Measurements from ENCODE around the gene DGKA.

DGKA gene

DNA sequence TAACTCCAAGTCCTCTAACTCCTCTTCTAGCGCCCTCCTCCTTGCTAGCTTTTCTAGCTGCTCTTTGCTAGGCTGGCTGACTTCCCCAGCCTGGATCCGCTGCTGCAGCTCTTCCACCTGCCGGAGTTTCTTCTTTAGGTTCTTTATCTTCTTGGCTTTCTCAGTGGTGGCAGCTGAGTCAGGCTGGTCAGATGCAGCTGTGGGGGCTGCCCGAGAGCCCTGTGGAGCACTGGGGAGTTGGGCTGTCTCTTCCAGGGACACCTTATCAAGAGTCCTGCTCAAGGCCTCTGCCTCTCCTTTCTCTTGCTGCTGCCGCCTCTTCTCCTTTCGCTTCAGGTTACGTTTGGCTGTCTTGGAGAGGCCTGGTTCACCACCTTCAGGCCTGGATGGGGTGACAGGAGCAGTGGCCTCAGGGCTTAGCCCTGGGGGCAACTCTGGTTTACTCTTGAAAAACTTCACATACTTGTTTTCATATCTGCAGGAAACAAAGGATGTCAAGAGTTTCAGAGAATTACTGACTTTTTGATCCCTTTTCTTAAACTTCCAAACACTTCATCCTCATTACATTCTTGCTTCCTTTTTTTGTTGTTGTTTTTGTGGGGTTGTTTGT lies 29.0 kb upstream of the DGKA start:
- H3K4me3 ChIP-seq (replicated peaks; ENCODE audit: insufficient read depth, low read length): no peak overlapping the region
- TF ChIP-seq, protein P1, sequence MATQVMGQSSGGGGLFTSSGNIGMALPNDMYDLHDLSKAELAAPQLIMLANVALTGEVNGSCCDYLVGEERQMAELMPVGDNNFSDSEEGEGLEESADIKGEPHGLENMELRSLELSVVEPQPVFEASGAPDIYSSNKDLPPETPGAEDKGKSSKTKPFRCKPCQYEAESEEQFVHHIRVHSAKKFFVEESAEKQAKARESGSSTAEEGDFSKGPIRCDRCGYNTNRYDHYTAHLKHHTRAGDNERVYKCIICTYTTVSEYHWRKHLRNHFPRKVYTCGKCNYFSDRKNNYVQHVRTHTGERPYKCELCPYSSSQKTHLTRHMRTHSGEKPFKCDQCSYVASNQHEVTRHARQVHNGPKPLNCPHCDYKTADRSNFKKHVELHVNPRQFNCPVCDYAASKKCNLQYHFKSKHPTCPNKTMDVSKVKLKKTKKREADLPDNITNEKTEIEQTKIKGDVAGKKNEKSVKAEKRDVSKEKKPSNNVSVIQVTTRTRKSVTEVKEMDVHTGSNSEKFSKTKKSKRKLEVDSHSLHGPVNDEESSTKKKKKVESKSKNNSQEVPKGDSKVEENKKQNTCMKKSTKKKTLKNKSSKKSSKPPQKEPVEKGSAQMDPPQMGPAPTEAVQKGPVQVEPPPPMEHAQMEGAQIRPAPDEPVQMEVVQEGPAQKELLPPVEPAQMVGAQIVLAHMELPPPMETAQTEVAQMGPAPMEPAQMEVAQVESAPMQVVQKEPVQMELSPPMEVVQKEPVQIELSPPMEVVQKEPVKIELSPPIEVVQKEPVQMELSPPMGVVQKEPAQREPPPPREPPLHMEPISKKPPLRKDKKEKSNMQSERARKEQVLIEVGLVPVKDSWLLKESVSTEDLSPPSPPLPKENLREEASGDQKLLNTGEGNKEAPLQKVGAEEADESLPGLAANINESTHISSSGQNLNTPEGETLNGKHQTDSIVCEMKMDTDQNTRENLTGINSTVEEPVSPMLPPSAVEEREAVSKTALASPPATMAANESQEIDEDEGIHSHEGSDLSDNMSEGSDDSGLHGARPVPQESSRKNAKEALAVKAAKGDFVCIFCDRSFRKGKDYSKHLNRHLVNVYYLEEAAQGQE (IDR thresholded peaks at IDR 0.05; ENCODE audit: insufficient replicate concordance, low read depth): no peak
- no peak for TF ChIP-seq POLR2AphosphoS5 (IDR thresholded peaks at IDR 0.05; ENCODE audit: low read depth)
- TF ChIP-seq SPI1 (IDR thresholded peaks at IDR 0.05; ENCODE audit: borderline replicate concordance, low read depth): no peak
- no peak for TF ChIP-seq GABPA (IDR thresholded peaks at IDR 0.05; ENCODE audit: low read depth)
- TF ChIP-seq CTCF (IDR thresholded peaks at IDR 0.05; ENCODE audit: insufficient read depth, low read length): no peak
- no peak overlapping the region for H3K27ac ChIP-seq (replicated peaks)
- no peak for DNase-seq (ENCODE audit: low read depth in 1 of 2, low spot score in 1 of 2)
- H3K27me3 ChIP-seq (ENCODE audit: insufficient read depth, poor library complexity, severe bottlenecking): no peaks in the 10 kb centered on the region

DNA sequence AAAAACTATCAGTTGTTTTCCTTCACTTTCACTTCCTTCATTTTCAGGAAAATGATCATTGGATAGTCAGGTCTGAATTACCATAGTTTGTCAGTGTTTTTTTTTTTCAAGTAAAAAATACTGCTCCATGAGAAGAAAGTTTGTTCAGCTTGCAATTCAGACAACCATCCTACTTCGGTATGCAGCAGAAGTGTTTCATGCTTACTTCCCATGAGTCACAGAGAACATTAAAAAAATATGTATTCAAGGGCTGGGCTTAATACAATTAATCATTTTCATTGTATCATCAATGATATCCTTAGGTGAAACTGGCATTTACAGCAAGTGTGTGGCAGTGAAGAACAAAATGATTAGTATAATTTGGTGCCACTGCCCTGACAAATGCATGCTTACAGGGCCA lies 24.9 kb upstream of the DGKA start:
- no peak for TF ChIP-seq SPI1 (IDR thresholded peaks at IDR 0.05; ENCODE audit: borderline replicate concordance, low read depth)
- DNase-seq (ENCODE audit: low read depth in 1 of 2, low spot score in 1 of 2): no peak

GRCh38 chr12:55908726-55909512 lies 22.0 kb upstream of the DGKA start:
- Histone ChIP-seq H3K4me3 (replicated peaks; ENCODE audit: insufficient read depth, low read length) (no peak overlapping the region), H3K27ac (replicated peaks) (no peak overlapping the region), H3K27me3 (ENCODE audit: insufficient read depth, poor library complexity, severe bottlenecking) (no peaks in the 10 kb centered on the region)
- no peak for DNase-seq (ENCODE audit: low read depth in 1 of 2, low spot score in 1 of 2)
- TF ChIP-seq CTCF (IDR thresholded peaks at IDR 0.05; ENCODE audit: insufficient read depth, low read length) (no peak), POLR2AphosphoS5 (IDR thresholded peaks at IDR 0.05; ENCODE audit: low read depth) (no peak), SPI1 (IDR thresholded peaks at IDR 0.05; ENCODE audit: borderline replicate concordance, low read depth) (no peak), GABPA (IDR thresholded peaks at IDR 0.05; ENCODE audit: low read depth) (no peak)
- TF ChIP-seq, protein P1 (IDR thresholded peaks at IDR 0.05; ENCODE audit: insufficient replicate concordance, low read depth): no peak

More for the DNA sequence above, 24.9 kb upstream of the DGKA start:
- Histone ChIP-seq H3K4me3 (replicated peaks; ENCODE audit: insufficient read depth, low read length) (no peak overlapping the region), H3K27ac (replicated peaks) (no peak overlapping the region), H3K27me3 (ENCODE audit: insufficient read depth, poor library complexity, severe bottlenecking) (no peaks in the 10 kb centered on the region)

DNA sequence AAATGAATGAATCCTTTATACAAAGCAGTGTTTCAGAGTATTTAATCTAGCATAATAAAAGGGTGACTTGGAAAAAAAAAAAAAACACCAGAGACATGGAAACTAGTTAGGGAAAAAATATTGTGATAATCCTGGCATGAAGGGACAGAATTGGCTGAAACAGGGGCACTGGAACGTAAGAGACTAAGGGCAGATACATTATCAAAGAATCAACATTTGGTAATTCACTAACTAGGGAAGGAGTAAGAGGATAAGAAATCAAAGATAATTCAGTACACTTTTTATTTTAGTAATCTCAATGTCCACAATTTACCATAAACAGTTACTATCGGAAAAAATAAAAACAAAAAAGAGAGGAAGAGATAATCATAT lies 21.5 kb upstream of the DGKA start:
- DNase-seq (ENCODE audit: low read depth in 1 of 2, low spot score in 1 of 2): no peak
- Histone ChIP-seq H3K27me3 (ENCODE audit: insufficient read depth, poor library complexity, severe bottlenecking) (no peaks in the 10 kb centered on the region), H3K27ac (replicated peaks) (no peak overlapping the region), H3K4me3 (replicated peaks; ENCODE audit: insufficient read depth, low read length) (no peak overlapping the region)
- no peak for TF ChIP-seq SPI1 (IDR thresholded peaks at IDR 0.05; ENCODE audit: borderline replicate concordance, low read depth)
- no peak for TF ChIP-seq CTCF (IDR thresholded peaks at IDR 0.05; ENCODE audit: insufficient read depth, low read length)
